Stomach (tissue), 4 donors: ENCODE measurements around the gene RANBP17.

Source experiments
- EP300 ChIP-seq: sonication (generic); formaldehyde crosslinking; IDR thresholded peaks from one replicate; pipeline ENCODE4 v1.6.1; 2017; ENCODE audit warnings: antibody characterized with exemption
- POLR2A ChIP-seq, 4 donors: fragments of 450-650 bp; IDR thresholded peaks; one replicate each; pipeline ENCODE4 v1.6.1; 2016; ENCODE audit warnings: antibody characterized with exemption in 4 of 4, control low read depth in 2 of 4, mild to moderate bottlenecking in 1 of 4, moderate library complexity in 1 of 4
- POLR2AphosphoS5 ChIP-seq, 3 donors: sonication (generic); formaldehyde crosslinking; IDR thresholded peaks; one replicate each; pipeline ENCODE4 v1.6.1; 2016; ENCODE audit warnings: antibody characterized with exemption in 3 of 3
- TF ChIP-seq, protein P1 (sequence below), 7 experiments: fragments of 450-650 bp in 4 of 7; fragments of 200-600 bp in 3 of 7; sonication (generic) in 3 of 7; IDR thresholded peaks; one replicate each; pipeline ENCODE4 v1.5.1; 2016 to 2019; ENCODE audit warnings: antibody characterized with exemption in 7 of 7, control low read depth in 2 of 7, mild to moderate bottlenecking in 1 of 7

GRCh38 chr5:171024084-171024483, 162.3 kb downstream of the RANBP17 start:
- TF ChIP-seq, protein P1, sequence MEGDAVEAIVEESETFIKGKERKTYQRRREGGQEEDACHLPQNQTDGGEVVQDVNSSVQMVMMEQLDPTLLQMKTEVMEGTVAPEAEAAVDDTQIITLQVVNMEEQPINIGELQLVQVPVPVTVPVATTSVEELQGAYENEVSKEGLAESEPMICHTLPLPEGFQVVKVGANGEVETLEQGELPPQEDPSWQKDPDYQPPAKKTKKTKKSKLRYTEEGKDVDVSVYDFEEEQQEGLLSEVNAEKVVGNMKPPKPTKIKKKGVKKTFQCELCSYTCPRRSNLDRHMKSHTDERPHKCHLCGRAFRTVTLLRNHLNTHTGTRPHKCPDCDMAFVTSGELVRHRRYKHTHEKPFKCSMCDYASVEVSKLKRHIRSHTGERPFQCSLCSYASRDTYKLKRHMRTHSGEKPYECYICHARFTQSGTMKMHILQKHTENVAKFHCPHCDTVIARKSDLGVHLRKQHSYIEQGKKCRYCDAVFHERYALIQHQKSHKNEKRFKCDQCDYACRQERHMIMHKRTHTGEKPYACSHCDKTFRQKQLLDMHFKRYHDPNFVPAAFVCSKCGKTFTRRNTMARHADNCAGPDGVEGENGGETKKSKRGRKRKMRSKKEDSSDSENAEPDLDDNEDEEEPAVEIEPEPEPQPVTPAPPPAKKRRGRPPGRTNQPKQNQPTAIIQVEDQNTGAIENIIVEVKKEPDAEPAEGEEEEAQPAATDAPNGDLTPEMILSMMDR (IDR thresholded peaks at IDR 0.05): no peak
- TF ChIP-seq POLR2AphosphoS5 (IDR thresholded peaks at IDR 0.05): no peak
- no peak for TF ChIP-seq POLR2A (IDR thresholded peaks at IDR 0.05)
- no peak for TF ChIP-seq EP300
